Measurements from ENCODE around the gene ATRNL1. TPM values are rescaled to one million over a fixed set of nuclear protein-coding genes. Genes with fewer than 3 reads are reported as not detected.

Gene ATRNL1
- polyA plus RNA-seq, 1 of the 3 experiments (the other 2 are of a cell fraction), result 0.67 TPM

GRCh38 chr10:115136616-115137015 lies 43.5 kb downstream of the ATRNL1 start:
- Histone ChIP-seq H3K4me3 (ENCODE audit: low read depth in 2 of 2, low read length in 1 of 2) (no peak overlapping the region), H3K9me3 (no peaks in the 10 kb centered on the region), H3K36me3 (replicated peaks in 1 of 2; ENCODE audit: control insufficient read depth in 1 of 2, insufficient read depth in 2 of 2, low read length in 1 of 2) (no peaks in the 10 kb centered on the region), H4K20me1 (ENCODE audit: insufficient read depth) (no peaks in the 10 kb centered on the region), H3K4me1 (ENCODE audit: control insufficient read depth in 1 of 2, insufficient read depth in 2 of 2, low read depth in 1 of 2, low read length in 1 of 2) (no peaks in the 10 kb centered on the region), H3K9ac (no peak overlapping the region), H3K9me2 (no peaks in the 10 kb centered on the region), H2AFZ (ENCODE audit: low read depth) (no peak overlapping the region), H3K27ac (ENCODE audit: low read depth in 2 of 2, low read length in 1 of 2) (no peak overlapping the region), H3K27me3 (ENCODE audit: insufficient read depth) (no peaks in the 10 kb centered on the region), H3K4me2 (no peak overlapping the region), H3F3A (replicated peaks; ENCODE audit: insufficient read depth) (no peaks in the 10 kb centered on the region), H3K79me2 (ENCODE audit: insufficient read depth) (no peaks in the 10 kb centered on the region)
- ChIA-PET POLR2A (no interaction called here), CTCF (interaction anchor here (0.6 to 3.6 kb wide), 2 partner anchors 53 to 260 kb away, joined by 3 to 16 read pairs; no protein-coding TSS in a partner anchor)
- DNase-seq, result no peak
- TF ChIP-seq MXI1 (IDR thresholded peaks at IDR 0.05; ENCODE audit: low read depth, low read length) (no peak), PBX3 (IDR thresholded peaks at IDR 0.05) (no peak), POLR2AphosphoS5 (IDR thresholded peaks at IDR 0.05; ENCODE audit: low read depth, low read length) (no peak), CTCF (IDR thresholded peaks at IDR 0.05) (no peak), USF2 (IDR thresholded peaks at IDR 0.05; ENCODE audit: borderline replicate concordance, low read depth, low read length) (no peak), FOXM1 (IDR thresholded peaks at IDR 0.05; ENCODE audit: low read depth) (no peak), FOXJ3 (CRISPR knock-in tag; IDR thresholded peaks at IDR 0.05) (no peak), ELF1 (IDR thresholded peaks at IDR 0.05) (no peak), YY1 (IDR thresholded peaks at IDR 0.05; ENCODE audit: low read depth) (no peak), NFIC (IDR thresholded peaks at IDR 0.05; ENCODE audit: borderline replicate concordance) (no peak), RXRA (IDR thresholded peaks at IDR 0.05; ENCODE audit: borderline replicate concordance, low read depth) (no peak), RCOR1 (IDR thresholded peaks at IDR 0.05; ENCODE audit: low read length) (no peak), IRF3 (IDR thresholded peaks at IDR 0.05; ENCODE audit: low read depth, low read length) (no peak), SMC3 (IDR thresholded peaks at IDR 0.05; ENCODE audit: low read depth, low read length) (no peak), USF1 (IDR thresholded peaks at IDR 0.05; ENCODE audit: borderline replicate concordance, low read depth) (no peak), TAF1 (IDR thresholded peaks at IDR 0.05; ENCODE audit: borderline replicate concordance, low read depth, low read length) (no peak), FOSL2 (IDR thresholded peaks at IDR 0.05; ENCODE audit: borderline replicate concordance, low read depth) (no peak), NRF1 (IDR thresholded peaks at IDR 0.05; ENCODE audit: low read depth, low read length) (no peak)
- TF ChIP-seq, protein P1, sequence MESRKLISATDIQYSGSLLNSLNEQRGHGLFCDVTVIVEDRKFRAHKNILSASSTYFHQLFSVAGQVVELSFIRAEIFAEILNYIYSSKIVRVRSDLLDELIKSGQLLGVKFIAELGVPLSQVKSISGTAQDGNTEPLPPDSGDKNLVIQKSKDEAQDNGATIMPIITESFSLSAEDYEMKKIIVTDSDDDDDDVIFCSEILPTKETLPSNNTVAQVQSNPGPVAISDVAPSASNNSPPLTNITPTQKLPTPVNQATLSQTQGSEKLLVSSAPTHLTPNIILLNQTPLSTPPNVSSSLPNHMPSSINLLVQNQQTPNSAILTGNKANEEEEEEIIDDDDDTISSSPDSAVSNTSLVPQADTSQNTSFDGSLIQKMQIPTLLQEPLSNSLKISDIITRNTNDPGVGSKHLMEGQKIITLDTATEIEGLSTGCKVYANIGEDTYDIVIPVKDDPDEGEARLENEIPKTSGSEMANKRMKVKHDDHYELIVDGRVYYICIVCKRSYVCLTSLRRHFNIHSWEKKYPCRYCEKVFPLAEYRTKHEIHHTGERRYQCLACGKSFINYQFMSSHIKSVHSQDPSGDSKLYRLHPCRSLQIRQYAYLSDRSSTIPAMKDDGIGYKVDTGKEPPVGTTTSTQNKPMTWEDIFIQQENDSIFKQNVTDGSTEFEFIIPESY (IDR thresholded peaks at IDR 0.05; ENCODE audit: borderline replicate concordance, low read depth), result no peak
- TF ChIP-seq, protein P2, sequence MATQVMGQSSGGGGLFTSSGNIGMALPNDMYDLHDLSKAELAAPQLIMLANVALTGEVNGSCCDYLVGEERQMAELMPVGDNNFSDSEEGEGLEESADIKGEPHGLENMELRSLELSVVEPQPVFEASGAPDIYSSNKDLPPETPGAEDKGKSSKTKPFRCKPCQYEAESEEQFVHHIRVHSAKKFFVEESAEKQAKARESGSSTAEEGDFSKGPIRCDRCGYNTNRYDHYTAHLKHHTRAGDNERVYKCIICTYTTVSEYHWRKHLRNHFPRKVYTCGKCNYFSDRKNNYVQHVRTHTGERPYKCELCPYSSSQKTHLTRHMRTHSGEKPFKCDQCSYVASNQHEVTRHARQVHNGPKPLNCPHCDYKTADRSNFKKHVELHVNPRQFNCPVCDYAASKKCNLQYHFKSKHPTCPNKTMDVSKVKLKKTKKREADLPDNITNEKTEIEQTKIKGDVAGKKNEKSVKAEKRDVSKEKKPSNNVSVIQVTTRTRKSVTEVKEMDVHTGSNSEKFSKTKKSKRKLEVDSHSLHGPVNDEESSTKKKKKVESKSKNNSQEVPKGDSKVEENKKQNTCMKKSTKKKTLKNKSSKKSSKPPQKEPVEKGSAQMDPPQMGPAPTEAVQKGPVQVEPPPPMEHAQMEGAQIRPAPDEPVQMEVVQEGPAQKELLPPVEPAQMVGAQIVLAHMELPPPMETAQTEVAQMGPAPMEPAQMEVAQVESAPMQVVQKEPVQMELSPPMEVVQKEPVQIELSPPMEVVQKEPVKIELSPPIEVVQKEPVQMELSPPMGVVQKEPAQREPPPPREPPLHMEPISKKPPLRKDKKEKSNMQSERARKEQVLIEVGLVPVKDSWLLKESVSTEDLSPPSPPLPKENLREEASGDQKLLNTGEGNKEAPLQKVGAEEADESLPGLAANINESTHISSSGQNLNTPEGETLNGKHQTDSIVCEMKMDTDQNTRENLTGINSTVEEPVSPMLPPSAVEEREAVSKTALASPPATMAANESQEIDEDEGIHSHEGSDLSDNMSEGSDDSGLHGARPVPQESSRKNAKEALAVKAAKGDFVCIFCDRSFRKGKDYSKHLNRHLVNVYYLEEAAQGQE (IDR thresholded peaks at IDR 0.05; ENCODE audit: low read depth, low read length), result no peak
